LNCaP clone FGC (cell line): ENCODE data around the gene IKBKG.
A peak's percentile ranks its signal among the peaks of the same experiment; 100 is the strongest.
"Not testable (repeated sequence)": the region's sequence is repeated elsewhere in the genome, so short reads cannot be mapped to it uniquely, and the experiment has no call there.

Experiments
- DNase-seq: peaks from one replicate; pipeline ENCODE4 v3.0.0-alpha.2; 2011; ENCODE audit warnings: low read depth
- H3K4me3 ChIP-seq: 2 replicates; pipeline ENCODE4 v1.5.1; 2011; ENCODE audit warnings: mild to moderate bottlenecking, low read depth, low read length, control low read depth
- CTCF ChIP-seq: IDR thresholded peaks from 2 replicates; pipeline ENCODE4 v1.5.1; 2012; ENCODE audit warnings: mild to moderate bottlenecking; ENCODE audit not compliant: control insufficient read depth, insufficient read depth; ENCODE audit errors: extremely low read depth

Gene IKBKG

DNA sequence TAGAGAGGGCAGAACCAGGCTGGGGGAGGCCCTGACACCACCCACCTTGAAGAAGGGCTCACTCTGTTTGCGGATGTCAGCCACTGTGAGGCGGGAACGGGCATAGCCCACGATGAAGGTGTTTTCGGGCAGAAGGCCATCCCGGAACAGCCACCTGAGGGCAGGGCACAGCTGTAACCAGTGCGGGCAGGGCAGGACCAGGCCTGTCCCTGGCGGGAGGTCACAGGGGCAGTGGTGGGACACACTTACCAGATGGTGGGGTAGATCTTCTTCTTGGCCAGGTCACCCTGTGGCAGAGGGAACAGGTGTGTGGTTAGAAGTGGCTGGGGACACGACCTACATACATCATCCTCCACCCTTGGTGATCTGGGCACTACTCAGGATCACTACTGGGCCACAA is 11.5 kb upstream of the IKBKG start:
- DNase-seq = no peak
- TF ChIP-seq CTCF = no peak
- no peak overlapping the region for H3K4me3 ChIP-seq

GRCh38 chrX:154539077-154539476 is 8.3 kb upstream of the IKBKG start:
- H3K4me3 ChIP-seq = no peak overlapping the region
- no peak for TF ChIP-seq CTCF
- no peak for DNase-seq

GRCh38 chrX:154540365-154540764 is 7.1 kb upstream of the IKBKG start:
- peak overlapping the region; percentile 6; the same call in 1 of the 2 replicates for H3K4me3 ChIP-seq
- not testable (repeated sequence) for DNase-seq

GRCh38 chrX:154540897-154541535 is 6.4 kb upstream of the IKBKG start:
- H3K4me3 ChIP-seq = peak overlapping the region; percentile 33
- no peak for TF ChIP-seq CTCF
- peak; percentile 86 for DNase-seq

- peak overlapping the region; percentile 33 for H3K4me3 ChIP-seq
- DNase-seq = no peak
- TF ChIP-seq CTCF = no peak
These were observed 5.9 kb upstream of the IKBKG start for GRCh38 chrX:154541589-154541895.

GRCh38 chrX:154541896-154542722 is 5.3 kb upstream of the IKBKG start:
- no peak for DNase-seq
- H3K4me3 ChIP-seq = peak overlapping the region; percentile 33
- no peak for TF ChIP-seq CTCF

DNA sequence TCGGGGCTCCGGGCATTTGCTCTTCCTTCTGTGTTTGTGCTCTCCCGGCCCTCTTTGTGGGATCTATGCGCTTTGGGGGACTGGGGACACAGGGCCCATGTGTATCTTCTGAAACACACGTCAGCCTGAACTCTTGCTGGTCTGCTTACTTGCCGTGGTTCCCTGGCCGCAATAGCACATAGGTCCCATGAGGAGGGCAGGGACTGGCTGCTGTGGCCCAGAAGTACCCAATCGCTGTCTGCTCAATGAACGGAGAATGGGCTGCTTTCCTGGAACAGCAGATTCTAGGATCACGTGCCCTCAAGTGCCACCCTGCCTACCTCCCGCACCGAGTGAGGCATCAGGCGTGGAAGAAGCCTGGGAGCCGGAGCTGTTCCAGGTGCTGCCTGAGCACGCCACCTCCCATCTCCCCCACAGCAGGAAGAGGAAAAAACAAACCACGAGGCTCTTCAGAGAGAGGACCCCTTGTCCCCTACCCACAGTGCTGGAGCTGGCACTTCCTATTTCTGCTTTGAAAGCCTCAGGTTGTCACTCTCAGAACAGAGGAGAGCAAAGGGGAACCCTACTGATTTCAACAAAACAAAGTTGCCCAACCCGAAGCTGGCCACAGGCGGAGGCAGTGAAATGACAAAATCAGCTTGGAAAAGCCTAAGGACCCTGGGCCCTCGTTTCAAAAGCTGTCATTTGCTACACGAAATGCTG is 4.5 kb upstream of the IKBKG start:
- H3K4me3 ChIP-seq = no peak overlapping the region

More for the DNA sequence above, 4.5 kb upstream of the IKBKG start:
- TF ChIP-seq CTCF = no peak
- no peak for DNase-seq
